MM.1S (cell line): Measurements from ENCODE around the gene STARD3.

Source experiments
- EZH2 ChIP-seq: fragments of 300-600 bp; sonication (generic); optimal IDR thresholded peaks from 2 replicates; pipeline ENCODE3; 2017; ENCODE audit warnings: low read depth, mild to moderate bottlenecking, antibody characterized with exemption, low read length, mixed read lengths
- TF ChIP-seq, protein P1 (sequence below): fragments of 300-600 bp; sonication (generic); IDR thresholded peaks from 2 replicates; pipeline ENCODE4 v1.5.1; 2016; ENCODE audit warnings: antibody characterized with exemption, low read length, mixed read lengths

DNA sequence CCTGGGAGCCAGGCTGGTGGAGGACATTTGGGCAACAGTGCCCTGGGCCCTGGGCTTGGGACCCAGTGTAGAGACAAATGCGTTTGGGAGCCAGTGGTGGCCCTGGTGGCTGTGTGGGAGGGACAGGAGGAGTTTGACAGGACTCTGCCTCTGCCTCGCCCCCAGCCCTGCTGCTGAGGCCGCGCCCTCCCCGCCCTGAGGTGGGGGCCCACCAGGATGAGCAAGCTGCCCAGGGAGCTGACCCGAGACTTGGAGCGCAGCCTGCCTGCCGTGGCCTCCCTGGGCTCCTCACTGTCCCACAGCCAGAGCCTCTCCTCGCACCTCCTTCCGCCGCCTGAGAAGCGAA, 16.3 kb downstream of the STARD3 start:
- TF ChIP-seq EZH2, result no peak
- TF ChIP-seq, protein P1, sequence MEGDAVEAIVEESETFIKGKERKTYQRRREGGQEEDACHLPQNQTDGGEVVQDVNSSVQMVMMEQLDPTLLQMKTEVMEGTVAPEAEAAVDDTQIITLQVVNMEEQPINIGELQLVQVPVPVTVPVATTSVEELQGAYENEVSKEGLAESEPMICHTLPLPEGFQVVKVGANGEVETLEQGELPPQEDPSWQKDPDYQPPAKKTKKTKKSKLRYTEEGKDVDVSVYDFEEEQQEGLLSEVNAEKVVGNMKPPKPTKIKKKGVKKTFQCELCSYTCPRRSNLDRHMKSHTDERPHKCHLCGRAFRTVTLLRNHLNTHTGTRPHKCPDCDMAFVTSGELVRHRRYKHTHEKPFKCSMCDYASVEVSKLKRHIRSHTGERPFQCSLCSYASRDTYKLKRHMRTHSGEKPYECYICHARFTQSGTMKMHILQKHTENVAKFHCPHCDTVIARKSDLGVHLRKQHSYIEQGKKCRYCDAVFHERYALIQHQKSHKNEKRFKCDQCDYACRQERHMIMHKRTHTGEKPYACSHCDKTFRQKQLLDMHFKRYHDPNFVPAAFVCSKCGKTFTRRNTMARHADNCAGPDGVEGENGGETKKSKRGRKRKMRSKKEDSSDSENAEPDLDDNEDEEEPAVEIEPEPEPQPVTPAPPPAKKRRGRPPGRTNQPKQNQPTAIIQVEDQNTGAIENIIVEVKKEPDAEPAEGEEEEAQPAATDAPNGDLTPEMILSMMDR, result no peak
